GM19025 (cell line): ENCODE data around the gene IL22RA2.
A peak's percentile ranks its signal among the peaks of the same experiment; 100 is the strongest.

ENCODE experiments used
- ATAC-seq: cut with Tn5 transposase; IDR thresholded peaks from one replicate; pipeline ENCODE4 v1.9.1; 2021; ENCODE audit warnings: mild to moderate bottlenecking, low read depth, moderate library complexity; ENCODE audit not compliant: unreplicated experiment

IL22RA2 gene

GRCh38 chr6:137167702-137168377 is 5.6 kb downstream of the IL22RA2 start:
- no peak for ATAC-seq

DNA sequence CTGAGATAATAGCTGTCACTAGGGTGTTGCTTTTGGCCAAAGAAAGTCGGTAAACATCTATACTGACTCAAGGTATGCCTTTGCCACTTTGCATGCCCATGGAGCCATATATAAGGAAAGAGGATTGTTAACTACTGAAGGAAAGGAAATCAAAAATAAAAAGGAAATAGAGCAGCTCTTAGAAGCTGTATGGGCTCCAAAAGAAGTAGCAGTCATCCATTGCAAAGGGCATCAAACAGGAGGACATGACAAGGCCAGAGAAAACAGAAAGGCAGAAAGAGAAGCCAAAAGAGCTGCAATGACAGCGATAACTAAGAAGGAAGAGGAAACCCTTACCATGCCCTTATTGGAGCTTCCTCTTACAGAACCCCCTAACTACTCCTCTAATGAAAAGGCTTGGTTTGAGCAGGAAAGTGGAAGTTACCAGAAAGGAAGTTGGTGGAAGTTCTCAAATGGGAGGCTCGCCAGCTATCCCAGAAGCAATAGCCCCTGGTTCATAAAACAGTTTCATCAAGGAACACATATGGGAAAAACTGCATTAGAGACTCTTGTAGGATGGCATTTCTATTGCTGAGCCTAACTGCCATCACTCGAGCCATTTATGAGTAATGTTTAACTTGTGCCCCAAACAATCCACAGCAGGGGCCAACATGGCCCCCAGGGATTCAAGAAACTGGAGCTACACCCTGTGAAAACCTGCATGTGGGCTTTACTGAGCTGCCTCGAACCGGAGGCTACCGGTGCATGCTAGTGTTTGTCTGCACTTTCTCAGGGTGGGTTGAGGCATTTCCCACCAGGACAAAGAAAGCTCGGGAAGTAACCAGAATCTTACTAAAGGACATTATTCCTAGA is 7.0 kb downstream of the IL22RA2 start:
- ATAC-seq = no peak

DNA sequence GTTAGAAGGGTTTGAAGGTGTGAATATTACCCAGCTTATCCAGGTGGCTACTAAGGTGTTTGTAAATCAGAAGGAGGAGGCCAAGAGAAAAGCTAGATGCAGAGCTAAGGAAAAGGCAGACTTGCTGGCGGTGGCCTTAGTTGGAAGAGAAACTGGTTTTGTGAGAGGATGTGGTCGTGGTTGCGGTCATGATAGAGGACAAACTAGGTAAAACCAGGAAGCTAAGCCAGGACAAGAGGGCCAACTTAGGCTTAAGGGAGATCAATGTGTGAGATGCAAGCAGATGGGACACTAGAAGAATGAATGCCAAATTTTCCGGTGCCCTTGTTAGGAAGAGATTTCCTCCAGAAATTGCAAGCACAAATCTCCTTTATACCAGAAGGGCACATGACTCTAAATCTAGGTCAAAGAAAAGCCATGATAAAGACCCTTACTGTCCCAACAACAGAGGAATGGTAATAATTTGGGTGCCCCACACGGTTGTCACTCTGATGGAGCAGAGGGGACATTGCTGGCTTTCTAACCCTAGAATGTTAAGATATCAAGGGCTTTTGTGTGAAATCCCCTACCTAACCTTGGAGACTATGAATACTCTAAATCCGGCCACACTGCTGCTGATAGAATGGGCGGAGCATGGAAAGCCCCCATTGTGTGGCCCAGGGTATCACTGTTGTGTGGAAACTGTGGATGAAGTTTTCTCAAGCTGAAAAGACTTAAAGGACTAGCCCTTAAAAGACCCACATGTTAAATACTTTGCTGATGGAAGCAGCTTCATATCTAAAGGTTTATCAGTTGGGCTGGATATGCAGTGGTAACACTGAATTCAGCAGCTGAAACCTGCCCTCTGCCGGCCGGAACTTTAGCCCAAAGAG is 7.8 kb downstream of the IL22RA2 start:
- ATAC-seq = peak; percentile 53

DNA sequence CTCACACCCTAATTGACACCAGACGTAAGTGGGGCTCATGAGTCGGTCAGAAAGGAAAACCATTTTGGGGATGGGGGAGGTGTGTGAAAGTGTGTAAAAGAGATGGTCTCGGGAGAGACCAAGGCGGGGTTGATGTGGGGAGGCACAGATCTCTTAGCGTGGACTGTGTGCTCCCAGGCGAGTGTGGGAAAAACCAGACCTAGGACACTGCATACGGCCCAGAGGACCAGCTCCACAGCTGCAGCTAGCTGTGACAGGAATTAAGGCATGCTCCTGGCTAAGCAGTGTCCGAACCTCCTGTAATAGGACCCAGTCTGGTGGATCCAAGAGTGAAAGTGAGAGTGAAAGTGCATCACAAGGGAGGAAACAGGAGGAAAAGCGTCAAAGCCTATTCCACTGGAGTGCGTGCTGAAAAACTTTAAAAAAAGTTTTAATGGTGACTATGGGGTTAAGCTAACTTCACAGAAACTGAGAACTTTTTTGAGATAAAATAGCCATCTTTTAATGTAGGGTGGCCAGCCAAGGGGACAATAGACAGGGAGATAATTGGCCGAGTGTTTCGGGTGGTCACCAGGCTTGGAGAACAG is 9.6 kb downstream of the IL22RA2 start:
- no peak for ATAC-seq

DNA sequence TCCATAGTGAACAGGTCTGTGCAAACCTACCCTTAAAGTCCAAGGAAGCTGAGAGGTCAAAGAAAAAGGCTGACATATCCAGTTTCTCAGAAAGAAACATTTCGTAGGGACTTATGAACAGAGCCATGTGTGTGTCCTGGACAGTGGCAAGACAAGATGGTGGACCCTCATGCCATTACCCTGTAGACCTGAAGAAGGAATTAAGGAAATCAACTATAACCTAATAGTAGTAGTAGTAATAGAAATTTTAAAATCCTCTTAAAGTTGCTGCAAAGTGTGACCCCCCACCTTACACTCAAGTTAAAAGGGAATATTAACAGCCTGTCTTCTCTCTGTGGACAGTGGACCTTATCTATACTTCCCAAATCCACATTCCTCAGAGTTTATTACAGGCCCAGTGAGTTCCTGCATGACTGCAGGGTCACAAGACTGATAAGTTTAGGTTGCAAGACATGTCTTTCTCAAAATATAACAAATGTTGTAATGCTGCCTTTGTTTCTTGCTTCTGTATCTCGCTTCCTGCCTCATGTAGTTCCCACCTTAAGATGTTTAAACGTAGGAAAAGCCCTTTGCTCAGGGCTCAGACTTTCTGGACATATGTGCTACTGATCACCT is 10.6 kb downstream of the IL22RA2 start:
- ATAC-seq = no peak

DNA sequence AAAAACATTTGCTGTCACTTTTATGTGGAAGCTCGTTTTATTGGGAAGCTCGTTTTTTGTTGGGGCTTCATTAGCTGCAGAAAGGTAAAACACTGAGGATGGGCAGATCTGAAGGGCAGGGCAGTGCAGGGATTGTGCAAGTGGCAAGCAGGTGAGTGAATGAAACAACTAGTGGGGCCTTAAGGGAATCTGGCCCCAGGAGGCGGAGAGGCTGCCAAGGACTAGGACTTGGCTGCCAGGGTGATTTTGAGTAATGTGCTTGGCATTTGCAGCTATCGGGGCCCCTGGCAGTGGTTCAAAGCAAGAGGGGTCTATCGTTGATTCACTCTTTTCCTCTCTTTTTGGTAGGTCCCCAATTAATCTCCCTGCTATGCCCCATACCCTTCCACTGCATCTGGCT is 11.5 kb downstream of the IL22RA2 start:
- no peak for ATAC-seq

- ATAC-seq = no peak
Measured at GRCh38 chr6:137160763-137161162, 12.7 kb downstream of the IL22RA2 start.

DNA sequence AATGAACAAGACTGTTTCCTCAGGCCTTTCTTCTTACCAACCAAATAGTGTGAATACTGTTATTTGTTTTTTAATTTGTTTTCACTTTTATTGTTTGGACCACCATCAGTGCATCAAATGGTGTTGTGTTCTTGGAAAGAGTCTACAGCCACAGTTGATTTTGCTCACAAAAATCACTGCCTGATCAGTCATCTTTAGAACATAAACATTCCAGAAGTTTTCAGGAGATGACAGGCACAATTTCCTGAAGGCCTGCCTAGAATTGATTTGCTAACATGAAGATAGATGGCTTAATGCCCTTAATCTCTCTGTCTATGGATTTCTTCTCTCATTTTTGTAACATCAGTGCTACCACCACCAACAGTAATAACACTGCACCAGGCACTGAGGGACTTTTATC is 13.5 kb downstream of the IL22RA2 start:
- no peak for ATAC-seq

DNA sequence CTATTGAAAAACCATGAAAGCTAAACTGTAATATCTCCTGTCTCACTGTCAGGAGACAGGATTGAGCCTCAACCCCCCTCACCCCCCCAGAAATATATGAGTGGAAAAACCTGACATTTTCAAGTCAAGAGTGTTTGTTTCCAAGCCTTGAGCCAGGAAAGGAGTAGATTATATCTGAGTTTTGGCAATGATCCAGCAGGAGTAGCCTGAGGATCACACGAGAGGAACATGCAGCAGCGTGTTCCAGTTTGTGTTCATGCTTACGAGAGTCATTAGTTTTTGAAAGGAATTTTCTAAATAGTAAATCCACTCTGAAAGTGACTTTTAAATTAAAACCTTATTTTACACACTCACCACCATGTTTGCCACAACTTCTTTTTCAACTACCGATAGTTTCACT is 15.8 kb downstream of the IL22RA2 start:
- ATAC-seq = no peak

- ATAC-seq = no peak
Measured at GRCh38 chr6:137156650-137157049, 16.8 kb downstream of the IL22RA2 start.

DNA sequence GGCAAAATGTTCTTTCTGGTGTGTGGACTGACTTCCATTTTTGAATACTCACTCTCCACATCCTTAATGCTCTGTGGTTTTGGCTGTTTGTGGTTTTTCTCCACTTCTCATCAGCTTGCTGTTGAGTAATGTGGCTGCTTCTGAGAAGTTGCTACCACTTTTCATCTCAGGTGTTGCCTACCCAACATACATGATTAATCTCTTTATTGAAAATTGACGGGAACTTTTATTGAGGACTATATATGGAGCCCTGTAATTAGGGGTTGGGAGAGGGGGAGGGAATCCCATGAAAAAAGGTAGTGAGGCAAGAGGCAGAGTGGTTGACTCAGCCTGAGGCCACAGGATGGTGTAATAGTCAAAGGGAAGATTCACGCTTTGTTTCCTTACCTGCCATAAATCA is 17.6 kb downstream of the IL22RA2 start:
- ATAC-seq = no peak

- ATAC-seq = no peak
Measured at GRCh38 chr6:137150072-137150471, 23.4 kb downstream of the IL22RA2 start.

- no peak for ATAC-seq
Measured at GRCh38 chr6:137149035-137149393, 24.4 kb downstream of the IL22RA2 start.

- ATAC-seq = no peak
Measured at GRCh38 chr6:137148306-137149034, 25.0 kb downstream of the IL22RA2 start.

DNA sequence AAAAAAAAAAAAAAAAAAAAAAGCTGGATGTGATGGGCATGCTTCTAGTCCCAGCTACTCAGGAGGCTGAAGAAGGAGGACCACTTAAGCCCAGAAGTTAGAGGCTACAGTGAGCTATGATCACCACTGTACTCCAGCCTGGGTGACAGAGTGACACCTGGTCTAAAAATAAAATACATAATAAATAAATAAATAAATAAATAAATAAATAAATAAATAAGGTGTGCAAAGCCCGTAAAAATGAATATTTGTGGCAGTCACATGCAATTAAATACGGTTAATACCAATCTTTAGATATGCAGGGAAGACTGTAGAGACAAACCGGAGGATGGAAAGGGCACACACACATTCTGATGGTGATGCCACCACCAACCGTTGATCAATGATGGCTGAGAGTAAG is 26.2 kb downstream of the IL22RA2 start:
- ATAC-seq = no peak

DNA sequence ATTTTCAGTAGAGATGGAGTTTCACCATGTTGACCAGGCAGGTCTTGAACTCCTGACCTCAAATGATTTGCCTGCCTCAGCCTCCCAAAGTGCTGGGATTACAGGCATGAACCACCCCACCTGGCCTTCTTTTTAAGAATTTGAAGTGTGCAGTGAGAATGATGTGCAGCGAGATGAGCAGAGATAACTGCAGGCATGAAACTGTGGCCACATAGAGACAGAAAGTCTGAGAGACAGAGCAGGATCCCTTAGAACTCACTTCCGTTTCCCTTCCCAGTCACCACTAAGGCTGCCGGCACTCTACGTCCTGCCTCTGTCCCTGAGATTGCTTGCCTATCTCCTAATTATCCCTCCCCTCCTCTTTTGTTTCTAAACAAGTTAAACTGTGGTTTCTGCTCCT is 27.2 kb downstream of the IL22RA2 start:
- no peak for ATAC-seq

DNA sequence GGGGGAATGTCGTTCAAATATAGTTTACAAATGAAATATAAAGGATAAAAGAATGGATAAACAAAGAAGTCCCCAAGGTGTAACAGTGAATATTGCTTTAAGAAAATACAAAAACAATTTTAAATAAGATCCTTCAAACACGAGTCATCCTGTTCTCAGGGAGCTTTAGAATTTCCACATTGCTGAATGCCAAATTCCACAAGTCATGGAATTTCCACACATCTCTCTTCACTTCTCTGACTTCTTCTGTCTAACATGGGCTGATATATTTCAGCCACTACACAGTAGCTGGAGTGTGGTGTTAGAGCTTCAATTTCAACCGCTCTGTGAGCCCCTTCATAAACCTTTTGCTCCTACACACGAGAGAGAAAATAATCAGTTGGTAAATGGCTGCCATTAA is 28.0 kb downstream of the IL22RA2 start:
- no peak for ATAC-seq

GRCh38 chr6:137136065-137136464 is 37.4 kb downstream of the IL22RA2 start:
- ATAC-seq = no peak

GRCh38 chr6:137134483-137134882 is 39.0 kb downstream of the IL22RA2 start:
- ATAC-seq = no peak

- ATAC-seq = no peak
Measured at GRCh38 chr6:137133122-137133521, 40.3 kb downstream of the IL22RA2 start.
